ENCODE data around the gene CDH13. TPM values are rescaled to one million over a fixed set of nuclear protein-coding genes. Genes with fewer than 3 reads are reported as not detected.

CDH13 gene
- total RNA-seq, 1 experiment from 2014 or later, result 0.89 TPM

DNA sequence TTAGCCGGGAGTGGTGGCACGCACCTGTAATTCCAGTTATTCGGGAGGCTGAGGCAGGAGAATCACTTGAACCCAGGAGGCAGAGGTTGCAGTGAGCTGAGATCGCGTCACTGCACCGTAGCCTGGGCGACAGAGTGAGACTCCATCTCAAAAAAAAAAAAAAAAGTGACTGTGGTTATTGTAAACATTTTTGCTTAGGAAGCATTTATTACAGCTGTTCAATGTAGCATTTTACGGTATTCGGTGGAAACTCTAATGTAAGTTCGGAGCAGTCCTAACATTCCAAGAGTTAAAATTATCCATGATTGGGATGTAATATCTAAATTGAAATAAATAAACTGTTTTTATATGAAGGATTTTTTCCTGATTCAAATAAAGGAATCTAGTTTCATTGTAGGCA is 926.2 kb downstream of the CDH13 start:
- no peaks in the 10 kb centered on the region for H3K36me3 ChIP-seq
- no peak overlapping the region for H3K4me3 ChIP-seq
- H3K27me3 ChIP-seq, result no peaks in the 10 kb centered on the region
- DNase-seq, result no peak
- no peaks in the 10 kb centered on the region for H3K9me3 ChIP-seq

- H3K27me3 ChIP-seq, result no peaks in the 10 kb centered on the region
- H3K9me3 ChIP-seq, result no peaks in the 10 kb centered on the region
- no peak for DNase-seq
- H3K4me3 ChIP-seq, result no peak overlapping the region
- H3K36me3 ChIP-seq, result no peaks in the 10 kb centered on the region
Measured at GRCh38 chr16:83554096-83554495, 927.3 kb downstream of the CDH13 start.

- no peaks in the 10 kb centered on the region for H3K9me3 ChIP-seq
- no peak overlapping the region for H3K4me3 ChIP-seq
- H3K27me3 ChIP-seq, result no peaks in the 10 kb centered on the region
- no peaks in the 10 kb centered on the region for H3K36me3 ChIP-seq
- DNase-seq, result no peak
Measured at GRCh38 chr16:83554540-83554939, 927.8 kb downstream of the CDH13 start.

GRCh38 chr16:83561876-83562275 is 935.1 kb downstream of the CDH13 start:
- Histone ChIP-seq H3K4me3 (no peak overlapping the region), H3K27me3 (no peaks in the 10 kb centered on the region), H3K9me3 (no peaks in the 10 kb centered on the region), H3K36me3 (no peaks in the 10 kb centered on the region)
- DNase-seq, result no peak

GRCh38 chr16:83568345-83568744 is 941.6 kb downstream of the CDH13 start:
- no peaks in the 10 kb centered on the region for H3K36me3 ChIP-seq
- no peak overlapping the region for H3K4me3 ChIP-seq
- H3K9me3 ChIP-seq, result no peaks in the 10 kb centered on the region
- DNase-seq, result no peak
- no peaks in the 10 kb centered on the region for H3K27me3 ChIP-seq

DNA sequence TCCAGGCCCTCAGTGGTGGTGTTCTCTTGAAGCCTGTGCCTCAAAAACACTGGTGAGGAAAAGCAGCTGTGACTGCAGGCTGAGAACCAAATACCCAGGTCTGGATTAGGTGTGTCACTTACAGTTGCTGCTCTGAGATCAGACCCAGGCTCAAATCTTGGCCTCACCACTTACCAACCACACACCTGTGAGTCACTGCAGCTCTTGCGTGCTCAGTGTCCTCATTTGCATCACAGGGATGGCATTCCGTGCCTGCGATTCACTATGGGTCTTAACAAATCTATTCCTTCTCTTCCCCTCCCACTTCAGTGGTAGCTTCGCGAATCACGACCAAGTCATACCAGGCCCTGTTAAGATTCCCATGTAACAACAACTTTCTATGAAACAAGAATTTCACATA is 947.6 kb downstream of the CDH13 start:
- no peak overlapping the region for H3K4me3 ChIP-seq
- DNase-seq, result peak; percentile 14
- H3K9me3 ChIP-seq, result no peaks in the 10 kb centered on the region
- no peaks in the 10 kb centered on the region for H3K27me3 ChIP-seq
- H3K36me3 ChIP-seq, result no peaks in the 10 kb centered on the region

DNA sequence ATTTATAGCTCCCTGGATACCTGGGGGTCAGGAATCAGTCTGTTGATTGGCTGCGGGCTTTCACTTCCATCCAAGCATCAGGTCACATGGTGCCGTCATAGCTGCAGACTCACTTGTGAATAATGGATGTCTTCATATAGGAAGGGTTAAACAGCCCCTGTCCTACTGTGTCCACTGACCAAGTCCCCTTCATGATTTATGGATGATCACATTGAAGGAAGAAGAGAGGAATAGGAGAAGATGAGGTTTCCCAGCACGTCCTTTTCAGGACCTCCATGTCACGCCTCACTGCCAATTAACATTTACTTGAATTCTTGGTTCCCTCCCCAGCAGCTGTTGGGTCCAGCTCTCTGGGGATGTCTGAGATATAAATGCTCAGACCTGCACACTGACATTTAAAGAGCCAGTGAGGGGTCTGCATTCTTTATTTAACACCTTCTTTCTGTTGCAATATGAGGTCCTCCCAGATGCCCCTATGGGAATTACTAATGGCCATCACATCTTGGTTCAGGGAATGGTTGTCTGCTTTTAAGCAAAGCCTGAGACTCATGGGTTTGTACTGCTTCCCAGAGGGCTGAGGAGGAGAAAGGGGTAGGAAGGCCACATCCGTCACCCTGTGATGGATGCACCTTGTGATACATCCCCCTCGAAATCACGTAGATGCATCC is 950.4 kb downstream of the CDH13 start:
- H3K27me3 ChIP-seq, result no peaks in the 10 kb centered on the region
- H3K36me3 ChIP-seq, result no peaks in the 10 kb centered on the region
- no peaks in the 10 kb centered on the region for H3K9me3 ChIP-seq
- no peak overlapping the region for H3K4me3 ChIP-seq
- no peak for DNase-seq

- no peaks in the 10 kb centered on the region for H3K9me3 ChIP-seq
- H3K4me3 ChIP-seq, result no peak overlapping the region
- H3K36me3 ChIP-seq, result no peaks in the 10 kb centered on the region
- H3K27me3 ChIP-seq, result no peaks in the 10 kb centered on the region
- no peak for DNase-seq
Measured at GRCh38 chr16:83578171-83578570, 951.4 kb downstream of the CDH13 start.

- H3K9me3 ChIP-seq, result no peaks in the 10 kb centered on the region
- H3K4me3 ChIP-seq, result no peak overlapping the region
- no peaks in the 10 kb centered on the region for H3K27me3 ChIP-seq
- no peaks in the 10 kb centered on the region for H3K36me3 ChIP-seq
- DNase-seq, result no peak
Measured at GRCh38 chr16:83579027-83579426, 952.3 kb downstream of the CDH13 start.

GRCh38 chr16:83579436-83579835 is 952.7 kb downstream of the CDH13 start:
- no peaks in the 10 kb centered on the region for H3K36me3 ChIP-seq
- DNase-seq, result no peak
- H3K4me3 ChIP-seq, result no peak overlapping the region
- no peaks in the 10 kb centered on the region for H3K27me3 ChIP-seq
- no peaks in the 10 kb centered on the region for H3K9me3 ChIP-seq

DNA sequence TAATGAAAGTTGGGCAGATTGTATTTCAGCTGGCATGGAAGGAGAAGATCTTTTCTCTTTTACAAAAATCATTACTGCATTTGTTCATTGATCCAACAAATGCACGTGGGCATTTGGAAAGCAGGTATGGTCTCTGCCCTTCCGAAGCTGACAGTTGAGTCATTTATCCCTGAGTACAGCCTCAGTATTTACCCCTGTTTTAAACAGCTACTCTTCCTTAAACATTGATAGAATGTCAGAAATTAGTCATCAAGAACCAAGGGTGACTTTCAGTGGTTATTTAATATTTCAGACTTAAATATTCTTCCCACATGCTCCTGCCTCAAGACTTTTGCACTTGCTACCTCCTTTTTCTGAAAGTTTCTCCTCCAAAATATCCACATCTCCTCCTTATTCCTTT is 954.3 kb downstream of the CDH13 start:
- no peak overlapping the region for H3K4me3 ChIP-seq
- H3K36me3 ChIP-seq, result no peaks in the 10 kb centered on the region
- H3K27me3 ChIP-seq, result no peaks in the 10 kb centered on the region
- DNase-seq, result no peak
- no peaks in the 10 kb centered on the region for H3K9me3 ChIP-seq

DNA sequence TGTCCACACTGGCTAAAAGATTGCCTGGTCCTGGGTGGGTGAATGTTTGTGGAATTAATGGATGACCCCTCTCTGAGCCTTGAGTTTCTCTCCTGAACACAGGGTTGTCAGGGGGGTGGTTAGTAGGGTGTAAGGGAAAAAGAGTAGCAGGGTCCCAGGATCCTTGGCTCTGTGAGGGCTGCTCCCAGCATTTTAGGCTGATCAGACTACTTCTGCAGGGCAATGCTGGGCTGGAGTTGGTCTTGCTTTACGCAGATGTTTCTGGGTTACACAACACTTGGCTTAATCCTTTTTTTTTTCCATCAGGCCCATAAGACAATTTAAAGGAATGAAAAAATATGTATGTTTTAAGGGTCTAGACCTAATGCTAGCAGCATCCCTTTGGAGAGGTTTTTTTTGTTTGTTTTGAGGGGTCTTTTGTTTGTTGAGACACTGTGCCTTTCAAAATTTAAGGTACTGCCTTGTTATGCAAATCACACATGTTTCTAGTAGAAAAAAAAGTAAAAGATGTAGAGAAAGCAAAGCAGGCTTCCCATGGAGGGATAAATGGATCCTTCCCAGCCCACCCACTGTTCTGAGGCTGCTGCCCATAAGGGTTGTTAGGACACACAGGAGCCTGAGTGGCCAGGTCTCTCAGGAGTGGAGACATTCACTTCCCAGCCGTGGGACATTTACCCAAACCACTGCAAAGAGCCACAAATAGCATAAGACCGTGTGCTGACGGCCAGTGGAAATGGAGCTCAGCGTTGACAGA is 955.4 kb downstream of the CDH13 start:
- Histone ChIP-seq H3K36me3 (no peaks in the 10 kb centered on the region), H3K4me3 (no peak overlapping the region), H3K9me3 (no peaks in the 10 kb centered on the region), H3K27me3 (no peaks in the 10 kb centered on the region)
- no peak for DNase-seq

DNA sequence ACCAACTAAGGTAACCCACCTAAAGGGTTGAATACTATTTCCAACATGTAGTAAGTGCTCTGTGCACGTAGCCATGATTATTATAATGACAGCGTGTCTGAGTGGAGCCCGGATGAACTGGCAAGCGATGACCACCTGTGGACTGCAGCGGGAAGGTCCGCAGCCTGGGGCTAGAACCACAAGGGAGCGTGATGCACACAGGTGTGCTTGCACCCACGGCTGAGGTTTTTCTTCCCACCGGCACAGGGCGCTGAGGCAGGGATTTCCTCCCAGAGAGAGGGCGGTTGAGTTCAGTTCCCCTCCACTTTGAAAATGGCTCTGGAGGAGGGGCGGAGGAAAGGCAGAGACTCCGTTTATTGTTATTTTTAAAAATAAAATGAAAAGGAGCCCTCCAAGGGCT is 959.3 kb downstream of the CDH13 start:
- Histone ChIP-seq H3K36me3 (no peaks in the 10 kb centered on the region), H3K9me3 (no peaks in the 10 kb centered on the region), H3K27me3 (no peaks in the 10 kb centered on the region), H3K4me3 (no peak overlapping the region)
- no peak for DNase-seq

- H3K4me3 ChIP-seq, result no peak overlapping the region
- H3K9me3 ChIP-seq, result no peaks in the 10 kb centered on the region
- H3K36me3 ChIP-seq, result no peaks in the 10 kb centered on the region
- DNase-seq, result no peak
- no peaks in the 10 kb centered on the region for H3K27me3 ChIP-seq
Measured at GRCh38 chr16:83586461-83587200, 959.9 kb downstream of the CDH13 start.

DNA sequence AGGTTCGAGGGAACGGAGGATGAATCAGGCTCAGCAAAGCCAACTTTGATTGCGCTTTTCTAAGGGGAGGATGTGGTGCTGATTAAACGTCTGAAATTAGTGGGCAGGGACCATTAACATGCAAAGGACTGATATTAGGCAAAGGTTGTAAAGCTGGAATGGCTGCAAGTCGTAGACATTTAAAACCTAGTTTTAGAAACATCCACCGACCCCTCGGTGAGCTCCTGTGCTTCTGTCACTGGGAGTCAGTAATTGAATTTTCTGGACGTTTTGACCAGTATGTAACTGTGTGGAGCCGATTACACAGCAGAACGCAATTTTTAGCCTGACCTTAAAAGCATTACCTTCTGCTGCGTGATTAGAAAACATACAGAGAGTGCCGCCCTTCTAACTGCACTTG is 960.4 kb downstream of the CDH13 start:
- Histone ChIP-seq H3K4me3 (no peak overlapping the region), H3K9me3 (no peaks in the 10 kb centered on the region), H3K36me3 (no peaks in the 10 kb centered on the region), H3K27me3 (no peaks in the 10 kb centered on the region)
- DNase-seq, result no peak

DNA sequence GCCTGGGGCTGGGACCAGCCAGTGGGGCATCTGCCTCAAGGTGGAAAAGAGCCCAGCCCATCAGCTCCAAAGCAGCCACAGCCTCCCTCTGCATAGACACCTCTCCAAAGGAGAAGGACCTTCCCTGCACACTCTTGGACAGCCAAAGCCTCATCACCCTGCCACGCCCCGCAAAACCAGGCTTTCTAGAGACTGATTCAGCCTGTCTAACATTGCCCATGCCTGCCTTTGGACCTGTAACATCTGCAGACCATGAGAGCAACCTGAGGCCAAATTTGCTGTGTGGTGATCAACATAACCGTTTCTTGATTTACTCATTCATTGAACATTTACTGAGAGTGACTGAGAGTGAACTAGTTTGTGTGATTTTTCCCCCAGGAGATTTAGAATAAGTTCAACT is 961.3 kb downstream of the CDH13 start:
- H3K4me3 ChIP-seq, result no peak overlapping the region
- H3K27me3 ChIP-seq, result no peaks in the 10 kb centered on the region
- no peak for DNase-seq
- H3K36me3 ChIP-seq, result no peaks in the 10 kb centered on the region
- H3K9me3 ChIP-seq, result no peaks in the 10 kb centered on the region

DNA sequence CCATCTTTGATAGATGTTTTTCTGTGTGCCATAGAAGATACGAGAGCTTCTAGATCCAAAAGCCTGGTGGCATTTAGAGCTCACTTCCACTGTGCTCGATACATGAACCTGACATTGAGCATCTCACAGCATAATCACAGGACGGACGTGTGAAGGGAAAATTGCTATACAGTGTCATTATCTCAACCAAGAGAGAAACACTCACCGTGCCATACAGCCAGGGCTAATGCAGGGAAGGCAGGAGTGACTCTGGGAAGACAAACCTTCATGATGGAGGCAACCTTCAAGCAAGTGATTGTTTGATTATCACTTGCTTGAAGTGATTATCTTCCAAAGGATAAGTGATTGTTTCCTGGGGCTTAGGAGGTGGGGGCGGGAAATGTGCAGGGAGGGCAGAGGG is 962.8 kb downstream of the CDH13 start:
- Histone ChIP-seq H3K27me3 (no peaks in the 10 kb centered on the region), H3K9me3 (no peaks in the 10 kb centered on the region), H3K36me3 (no peaks in the 10 kb centered on the region), H3K4me3 (no peak overlapping the region)
- no peak for DNase-seq

DNA sequence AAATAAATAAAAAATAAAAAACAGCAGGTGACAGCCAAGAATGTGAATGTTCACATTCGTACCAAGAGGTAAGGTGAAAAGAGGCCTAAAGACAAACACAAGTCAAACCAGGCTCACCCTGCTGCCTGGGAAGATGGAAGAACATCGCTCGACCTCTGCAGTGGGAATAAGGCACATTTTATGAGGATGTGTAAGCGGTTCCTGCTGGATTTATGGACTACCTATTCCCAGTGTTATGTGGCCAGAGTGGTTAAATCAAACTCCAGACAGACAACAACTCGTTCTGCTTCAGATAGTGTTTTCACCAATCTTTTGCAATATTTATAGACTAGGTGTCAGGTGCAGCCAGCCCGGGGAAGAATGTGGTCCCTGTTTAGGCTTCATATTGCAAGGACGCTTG is 966.0 kb downstream of the CDH13 start:
- Histone ChIP-seq H3K9me3 (no peaks in the 10 kb centered on the region), H3K27me3 (no peaks in the 10 kb centered on the region), H3K36me3 (no peaks in the 10 kb centered on the region), H3K4me3 (no peak overlapping the region)
- no peak for DNase-seq
